Suprapubic skin (tissue), 3 donors: Measurements from ENCODE around the gene C3.

Experiments
- CTCF ChIP-seq, 2 donors: fragments of 200-600 bp in 1 of 2; fragments of 450-650 bp in 1 of 2; sonication (generic) in 1 of 2; IDR thresholded peaks; one replicate each; pipeline ENCODE4 v1.5.1; 2016 to 2019; ENCODE audit warnings: antibody characterized with exemption in 2 of 2, mild to moderate bottlenecking in 1 of 2, moderate library complexity in 1 of 2
- POLR2A ChIP-seq, 2 donors: fragments of 450-650 bp; IDR thresholded peaks; one replicate each; pipeline ENCODE4 v1.6.1; 2017; ENCODE audit warnings: antibody characterized with exemption in 2 of 2, mild to moderate bottlenecking in 2 of 2, moderate library complexity in 2 of 2

GRCh38 chr19:6668691-6669090, 51.8 kb downstream of the C3 start:
- TF ChIP-seq POLR2A (IDR thresholded peaks at IDR 0.05), result no peak
- no peak for TF ChIP-seq CTCF (IDR thresholded peaks at IDR 0.05)
